Activated CD8-positive, alpha-beta T cell treated with anti-CD3 and anti-CD28 coated beads for 36 hours (primary cell): ENCODE measurements around the gene ENG. TPM values are rescaled to one million over a fixed set of nuclear protein-coding genes. Genes with fewer than 3 reads are reported as not detected.

ENCODE experiments used
- ATAC-seq: fragments of 200-7000 bp; cut with Tn5 transposase; one replicate; pipeline ENCODE4 v1.10.0; 2021; ENCODE audit warnings: mild to moderate bottlenecking, moderate library complexity
- CTCF ChIA-PET: fragments of 350-600 bp; sonication (Branson Sonifier 250); formaldehyde crosslinking; loops from one replicate; lab custom pipeline; 2021; ENCODE audit warnings: antibody characterized with exemption; lab: Charles Lee
- POLR2A ChIA-PET: fragments of 350-600 bp; sonication (Branson Sonifier 250); formaldehyde crosslinking; loops from one replicate; lab custom pipeline; 2021; ENCODE audit warnings: antibody characterized with exemption; lab: Charles Lee
- DNase-seq: peaks from one replicate; pipeline ENCODE4 v3.0.0-alpha.2; 2020
- H3K27ac Mint-ChIP-seq: one replicate; pipeline ENCODE4 v1.8.0; 2021; ENCODE audit warnings: mild to moderate bottlenecking, mixed read lengths
- H3K27me3 Mint-ChIP-seq: one replicate; pipeline ENCODE4 v1.8.0; 2021; ENCODE audit warnings: mixed read lengths
- H3K36me3 Mint-ChIP-seq: one replicate; pipeline ENCODE4 v1.8.0; 2021; ENCODE audit warnings: low read depth, mixed read lengths
- H3K4me1 Mint-ChIP-seq: one replicate; pipeline ENCODE4 v1.8.0; 2021; ENCODE audit warnings: low read depth, mixed read lengths
- H3K4me3 Mint-ChIP-seq: one replicate; pipeline ENCODE4 v1.8.0; 2021; ENCODE audit warnings: mild to moderate bottlenecking, moderate library complexity, mixed read lengths
- H3K9me3 Mint-ChIP-seq: one replicate; pipeline ENCODE4 v1.8.0; 2021; ENCODE audit warnings: mixed read lengths
- CTCF ChIP-seq: fragments of 200-600 bp; IDR thresholded peaks from one replicate; pipeline ENCODE4 v1.8.0; 2022; ENCODE audit warnings: antibody characterized with exemption, mild to moderate bottlenecking
- intact Hi-C: fragments of 100-400 bp; cut with micrococcal nuclease; formaldehyde crosslinking; loops from one replicate; pipeline ENCODE4 v1.10.0; 2022
- total RNA-seq, 2 experiments: library from RNA; stranded (reverse); gene quantifications; one replicate each; pipeline ENCODE4 v1.2.3, GENCODE V29; 2021

Gene ENG
- total RNA-seq, 2 experiments from 2014 or later: 14.2 to 15.0 TPM

GRCh38 chr9:127853312-127854183 lies 910 bp downstream of the ENG start:
- intact Hi-C loops: no loop called here
- ChIA-PET POLR2A (interaction anchor here (1.1 to 2.8 kb wide), 6 partner anchors 9 to 68 kb away, joined by 3 to 9 read pairs (median 4); partner anchors contain the start of gene CDK9), CTCF (interaction anchor here (1.0 to 9.2 kb wide), 5 partner anchors 8 to 118 kb away, joined by 3 to 107 read pairs (median 6); partner anchors contain the start of genes ST6GALNAC4 and TOR2A)

GRCh38 chr9:127852829-127853228 lies 1.6 kb downstream of the ENG start:
- no peaks in the 10 kb centered on the region for H3K27me3 Mint-ChIP-seq
- H3K4me3 Mint-ChIP-seq: peak overlapping the region; percentile 82
- peaks cover 22% of the 10 kb centered on the region for H3K4me1 Mint-ChIP-seq
- peaks cover 12% of the 10 kb centered on the region for H3K9me3 Mint-ChIP-seq
- intact Hi-C loops: no loop called here
- ATAC-seq (no peak), DNase-seq (no peak)
- CTCF ChIA-PET: interaction anchor here (0.9 to 9.2 kb wide), 8 partner anchors 9 to 263 kb away, joined by 3 to 107 read pairs (median 4); partner anchors contain the start of genes ST6GALNAC4 and TOR2A
- POLR2A ChIA-PET: interaction anchor here (0.7 to 2.6 kb wide), 6 partner anchors 10 to 67 kb away, joined by 3 to 9 read pairs (median 3); partner anchors contain the start of gene CDK9
- H3K36me3 Mint-ChIP-seq: peaks cover 22% of the 10 kb centered on the region
- TF ChIP-seq CTCF: no peak
- peak overlapping the region; percentile 20 for H3K27ac Mint-ChIP-seq

More at GRCh38 chr9:127853312-127854183, 910 bp downstream of the ENG start:
- ATAC-seq (peak; percentile 43), DNase-seq (no peak)
- peaks cover 10% of the 10 kb centered on the region for H3K9me3 Mint-ChIP-seq
- TF ChIP-seq CTCF: no peak
- H3K27ac Mint-ChIP-seq: peak overlapping the region; percentile 83
- no peaks in the 10 kb centered on the region for H3K27me3 Mint-ChIP-seq
- peaks cover 22% of the 10 kb centered on the region for H3K4me1 Mint-ChIP-seq
- H3K4me3 Mint-ChIP-seq: peak overlapping the region; percentile 82
- H3K36me3 Mint-ChIP-seq: peaks cover 20% of the 10 kb centered on the region

- Mint-ChIP-seq H3K36me3 (peaks cover 22% of the 10 kb centered on the region), H3K4me1 (peaks cover 16% of the 10 kb centered on the region), H3K27ac (no peak overlapping the region), H3K27me3 (no peaks in the 10 kb centered on the region), H3K4me3 (no peak overlapping the region), H3K9me3 (peaks cover 12% of the 10 kb centered on the region)
- ATAC-seq: no peak
- POLR2A ChIA-PET: interaction anchor here (1.2 kb wide), 1 partner anchor 42 kb away, joined by 3 read pairs; no protein-coding TSS in a partner anchor
- DNase-seq: no peak
- CTCF ChIA-PET: no interaction called here
- TF ChIP-seq CTCF: no peak
- intact Hi-C loops: no loop called here
These were observed 4.1 kb downstream of the ENG start for GRCh38 chr9:127850286-127850830.

GRCh38 chr9:127848756-127849504 lies 5.5 kb downstream of the ENG start:
- POLR2A ChIA-PET: no interaction called here
- intact Hi-C loops: no loop called here
- Mint-ChIP-seq H3K27ac (no peak overlapping the region), H3K36me3 (peaks cover 22% of the 10 kb centered on the region), H3K9me3 (peaks cover 12% of the 10 kb centered on the region), H3K27me3 (no peaks in the 10 kb centered on the region), H3K4me3 (no peak overlapping the region), H3K4me1 (peaks cover 12% of the 10 kb centered on the region)
- DNase-seq (no peak), ATAC-seq (no peak)
- TF ChIP-seq CTCF: no peak
- CTCF ChIA-PET: no interaction called here
